Spleen (tissue), 7 donors: Measurements from ENCODE around the gene TES.

Source experiments
- CTCF ChIP-seq, 11 experiments: fragments of 200-600 bp in 7 of 11; fragments of 450-650 bp in 4 of 11; sonication (generic) in 4 of 11; IDR thresholded peaks in 8 of 11; conservative IDR thresholded peaks in 3 of 11; 1 replicate in 7 of 11; 2 replicates in 4 of 11; pipeline versions ENCODE4 v1.4.0 to v1.8.0; 2016 to 2021; ENCODE audit warnings: antibody characterized with exemption in 11 of 11, inconsistent platforms in 4 of 11, mild to moderate bottlenecking in 1 of 11
- POLR2A ChIP-seq, 3 donors: fragments of 450-650 bp; IDR thresholded peaks; one replicate each; pipeline ENCODE4 v1.5.1; 2017; ENCODE audit warnings: antibody characterized with exemption in 3 of 3, mild to moderate bottlenecking in 1 of 3
- POLR2AphosphoS5 ChIP-seq, 3 donors: sonication (generic); formaldehyde crosslinking; IDR thresholded peaks; one replicate each; pipeline ENCODE4 v1.5.1; 2017; ENCODE audit warnings: antibody characterized with exemption in 3 of 3
- donor health status: DM: no; HTN: no; CAD: no; lungs with moderate emphysema.
- donor health status: DM: no; HTN: no; CAD: no.
- donor health status: DM: no; HTN: no; CAD: no.

DNA sequence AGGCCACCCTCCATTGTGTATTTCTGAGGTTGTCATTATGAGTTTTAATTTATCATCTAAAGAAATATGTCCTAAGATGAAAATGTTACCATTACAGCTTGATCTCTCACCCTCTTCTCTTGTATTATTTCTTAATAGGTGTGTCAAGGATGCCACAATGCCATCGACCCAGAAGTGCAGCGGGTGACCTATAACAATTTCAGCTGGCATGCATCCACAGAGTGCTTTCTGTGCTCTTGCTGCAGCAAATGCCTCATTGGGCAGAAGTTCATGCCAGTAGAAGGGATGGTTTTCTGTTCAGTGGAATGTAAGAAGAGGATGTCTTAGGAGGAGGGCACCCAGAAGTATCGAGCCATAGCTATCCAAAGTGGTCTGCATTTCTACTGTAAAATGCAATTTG is 46.8 kb downstream of the TES start:
- TF ChIP-seq CTCF (IDR thresholded peaks at IDR 0.05 in 8 of 11, conservative IDR thresholded peaks at IDR 0.05 in 3 of 11) (no peak), POLR2A (IDR thresholded peaks at IDR 0.05) (no peak), POLR2AphosphoS5 (IDR thresholded peaks at IDR 0.05) (no peak)
